Left lobe of liver (tissue), 2 donors: Measurements from ENCODE around the gene POLR1E. TPM values are rescaled to one million over a fixed set of nuclear protein-coding genes. Genes with fewer than 3 reads are reported as not detected.

Source experiments
- ATAC-seq: fragments of 200-7000 bp; cut with Tn5 transposase; one replicate; pipeline ENCODE4 v1.9.1; 2020; ENCODE audit warnings: mild to moderate bottlenecking, moderate library complexity
- DNase-seq: peaks from one replicate; pipeline ENCODE4 v3.0.0-alpha.2; 2020; ENCODE audit warnings: low spot score
- total RNA-seq: library from RNA; stranded (reverse); gene quantifications from one replicate; pipeline ENCODE4 v1.2.1, GENCODE V29; 2021
- donor health status: DM: no; HTN: no; CAD: no; lungs with moderate emphysema.
- donor health status: DM: no; HTN: yes; CAD: no.

POLR1E gene
- total RNA-seq, 1 donor from 2014 or later = 11.8 TPM

- no peak for ATAC-seq
Measured at GRCh38 chr9:37531699-37532098, 46.0 kb downstream of the POLR1E start.

GRCh38 chr9:37534412-37534811 lies 48.7 kb downstream of the POLR1E start:
- DNase-seq (no peak), ATAC-seq (no peak)

More at GRCh38 chr9:37531699-37532098, 46.0 kb downstream of the POLR1E start:
- DNase-seq = no peak

- DNase-seq (no peak), ATAC-seq (no peak)
Measured at GRCh38 chr9:37534901-37535300, 49.2 kb downstream of the POLR1E start.

GRCh38 chr9:37538099-37538498 lies 52.4 kb downstream of the POLR1E start:
- no peak for ATAC-seq

GRCh38 chr9:37539634-37540033 lies 53.9 kb downstream of the POLR1E start:
- DNase-seq (no peak), ATAC-seq (no peak)

More at GRCh38 chr9:37538099-37538498, 52.4 kb downstream of the POLR1E start:
- no peak for DNase-seq

GRCh38 chr9:37540634-37541033 lies 54.9 kb downstream of the POLR1E start:
- ATAC-seq = no peak
- no peak for DNase-seq

GRCh38 chr9:37541465-37541864 lies 55.7 kb downstream of the POLR1E start:
- ATAC-seq (no peak), DNase-seq (no peak)

- ATAC-seq (no peak), DNase-seq (no peak)
Measured at GRCh38 chr9:37542488-37542887, 56.7 kb downstream of the POLR1E start.

- no peak for DNase-seq
- ATAC-seq = no peak
Measured at GRCh38 chr9:37542895-37543294, 57.1 kb downstream of the POLR1E start.

- ATAC-seq = no peak
Measured at GRCh38 chr9:37543468-37543867, 57.7 kb downstream of the POLR1E start.

GRCh38 chr9:37547328-37547878 lies 61.7 kb downstream of the POLR1E start:
- ATAC-seq (no peak), DNase-seq (no peak)

More at GRCh38 chr9:37543468-37543867, 57.7 kb downstream of the POLR1E start:
- no peak for DNase-seq

- no peak for DNase-seq
- ATAC-seq = no peak
Measured at GRCh38 chr9:37549527-37549926, 63.8 kb downstream of the POLR1E start.

- no peak for DNase-seq
- ATAC-seq = no peak
Measured at GRCh38 chr9:37550781-37551180, 65.0 kb downstream of the POLR1E start.

GRCh38 chr9:37551468-37551867 lies 65.7 kb downstream of the POLR1E start:
- no peak for ATAC-seq
- DNase-seq = no peak

GRCh38 chr9:37551888-37552287 lies 66.1 kb downstream of the POLR1E start:
- ATAC-seq (no peak), DNase-seq (no peak)

Other genes starting within 250 kb of the POLR1E start
- gene GRHPR, start 63.3 kb upstream of the POLR1E start, total RNA-seq = 406 TPM
- 5.5 TPM for gene ZBTB5, start 20.5 kb upstream of the POLR1E start, total RNA-seq
- gene FBXO10, start 90.4 kb downstream of the POLR1E start, total RNA-seq = 3.4 TPM
- 35.4 TPM for gene TOMM5, start 106.6 kb downstream of the POLR1E start, total RNA-seq
- gene FRMPD1, start 165.0 kb downstream of the POLR1E start, total RNA-seq = 0.88 TPM